LNCaP clone FGC (cell line): ENCODE results near the gene HUNK.

Experiments
- DNase-seq: peaks from one replicate; pipeline ENCODE4 v3.0.0-alpha.2; 2011; ENCODE audit warnings: low read depth
- H3K4me3 ChIP-seq: 2 replicates; pipeline ENCODE4 v1.5.1; 2011; ENCODE audit warnings: mild to moderate bottlenecking, low read depth, low read length, control low read depth
- TF ChIP-seq, protein P1 (sequence below): IDR thresholded peaks from 2 replicates; pipeline ENCODE4 v1.5.1; 2012; ENCODE audit warnings: mild to moderate bottlenecking; ENCODE audit not compliant: control insufficient read depth, insufficient read depth; ENCODE audit errors: extremely low read depth

The HUNK gene

DNA sequence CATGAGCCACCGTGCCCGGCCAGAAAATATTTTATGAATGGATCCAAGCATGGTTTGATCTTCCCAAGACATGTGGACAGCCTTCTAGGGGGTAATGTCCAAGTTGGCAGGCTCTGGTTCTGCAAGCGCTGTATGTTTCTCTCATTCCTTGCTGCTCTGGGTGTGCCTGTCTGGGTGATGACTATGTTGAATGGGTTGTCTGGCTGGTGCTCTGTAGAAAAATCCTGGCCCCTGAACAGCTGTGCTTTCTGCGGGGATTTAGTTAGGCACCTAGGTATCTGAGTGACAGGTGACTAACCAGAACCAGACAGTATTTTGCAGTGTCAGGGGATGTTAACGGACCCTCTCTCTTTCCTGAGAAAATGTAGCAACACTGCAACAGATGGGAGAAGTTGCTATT lies 14.1 kb downstream of the HUNK start:
- H3K4me3 ChIP-seq, result no peak overlapping the region
- TF ChIP-seq, protein P1, sequence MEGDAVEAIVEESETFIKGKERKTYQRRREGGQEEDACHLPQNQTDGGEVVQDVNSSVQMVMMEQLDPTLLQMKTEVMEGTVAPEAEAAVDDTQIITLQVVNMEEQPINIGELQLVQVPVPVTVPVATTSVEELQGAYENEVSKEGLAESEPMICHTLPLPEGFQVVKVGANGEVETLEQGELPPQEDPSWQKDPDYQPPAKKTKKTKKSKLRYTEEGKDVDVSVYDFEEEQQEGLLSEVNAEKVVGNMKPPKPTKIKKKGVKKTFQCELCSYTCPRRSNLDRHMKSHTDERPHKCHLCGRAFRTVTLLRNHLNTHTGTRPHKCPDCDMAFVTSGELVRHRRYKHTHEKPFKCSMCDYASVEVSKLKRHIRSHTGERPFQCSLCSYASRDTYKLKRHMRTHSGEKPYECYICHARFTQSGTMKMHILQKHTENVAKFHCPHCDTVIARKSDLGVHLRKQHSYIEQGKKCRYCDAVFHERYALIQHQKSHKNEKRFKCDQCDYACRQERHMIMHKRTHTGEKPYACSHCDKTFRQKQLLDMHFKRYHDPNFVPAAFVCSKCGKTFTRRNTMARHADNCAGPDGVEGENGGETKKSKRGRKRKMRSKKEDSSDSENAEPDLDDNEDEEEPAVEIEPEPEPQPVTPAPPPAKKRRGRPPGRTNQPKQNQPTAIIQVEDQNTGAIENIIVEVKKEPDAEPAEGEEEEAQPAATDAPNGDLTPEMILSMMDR, result no peak
- DNase-seq, result no peak

DNA sequence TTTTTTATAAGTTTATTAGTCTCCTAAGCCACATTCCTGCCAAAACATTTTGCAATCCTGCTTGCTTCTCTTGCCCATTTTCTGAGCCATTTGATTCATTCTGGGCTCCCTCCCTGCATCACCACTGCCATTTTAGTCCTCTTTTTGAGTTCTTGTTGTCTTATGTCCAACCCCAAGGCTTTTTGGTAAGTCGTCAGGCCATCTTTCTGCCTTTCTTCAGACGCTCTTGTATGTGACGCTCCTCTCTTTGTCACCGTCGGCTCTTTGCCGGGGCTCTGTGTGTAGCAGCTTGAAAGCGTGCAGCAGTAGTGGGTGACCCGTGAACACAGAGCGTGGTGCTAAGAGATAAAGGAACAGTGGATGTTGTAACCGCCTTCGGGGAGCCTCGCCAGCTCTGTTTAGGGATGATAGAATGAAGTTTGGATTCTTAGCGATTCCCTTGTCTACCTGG lies 14.6 kb downstream of the HUNK start:
- no peak for DNase-seq
- TF ChIP-seq, protein P1, result no peak

DNA sequence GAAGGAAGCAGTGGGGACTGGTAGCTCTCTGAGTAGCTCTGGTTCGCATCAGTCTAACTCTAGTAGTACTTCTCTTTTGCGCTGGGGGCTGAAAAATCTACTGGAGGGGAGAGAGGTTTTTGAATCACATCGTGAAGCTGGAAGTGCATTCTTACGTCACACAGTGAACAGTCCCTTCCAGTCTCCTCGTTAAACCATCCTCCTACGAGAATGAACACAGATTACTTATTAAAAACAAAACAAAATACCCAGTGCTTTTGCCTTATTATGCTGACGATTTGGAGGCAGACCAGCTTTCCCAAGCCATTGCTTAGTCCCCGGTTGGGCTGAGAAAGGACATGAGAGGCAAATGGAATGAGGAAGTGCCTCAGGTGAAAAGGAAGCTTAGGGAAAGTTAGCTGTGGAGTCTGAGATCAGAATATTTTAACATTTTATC lies 16.1 kb downstream of the HUNK start:
- no peak overlapping the region for H3K4me3 ChIP-seq
- TF ChIP-seq, protein P1, result no peak
- peak; percentile 22 for DNase-seq

More for the DNA sequence above, 14.6 kb downstream of the HUNK start:
- H3K4me3 ChIP-seq, result no peak overlapping the region

DNA sequence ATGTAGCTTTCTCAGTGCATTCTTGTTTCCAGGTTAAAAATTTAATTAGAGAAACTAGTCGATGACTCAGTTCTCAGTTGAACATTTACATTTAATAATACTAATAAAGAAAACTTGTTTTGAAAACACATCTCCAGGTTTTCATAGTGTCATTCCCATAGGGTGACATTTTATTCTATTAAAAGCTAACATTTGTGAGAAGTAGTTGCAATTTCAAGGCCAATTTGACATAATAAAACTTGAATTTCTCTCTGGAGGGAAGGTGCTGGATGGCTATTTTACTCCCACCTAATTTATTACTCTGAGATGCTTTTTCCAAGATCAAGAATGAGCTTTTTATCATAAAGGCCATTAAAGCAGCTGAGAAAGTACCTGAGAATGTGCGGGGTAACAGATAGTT lies 16.6 kb downstream of the HUNK start:
- H3K4me3 ChIP-seq, result no peak overlapping the region
- TF ChIP-seq, protein P1, result no peak

DNA sequence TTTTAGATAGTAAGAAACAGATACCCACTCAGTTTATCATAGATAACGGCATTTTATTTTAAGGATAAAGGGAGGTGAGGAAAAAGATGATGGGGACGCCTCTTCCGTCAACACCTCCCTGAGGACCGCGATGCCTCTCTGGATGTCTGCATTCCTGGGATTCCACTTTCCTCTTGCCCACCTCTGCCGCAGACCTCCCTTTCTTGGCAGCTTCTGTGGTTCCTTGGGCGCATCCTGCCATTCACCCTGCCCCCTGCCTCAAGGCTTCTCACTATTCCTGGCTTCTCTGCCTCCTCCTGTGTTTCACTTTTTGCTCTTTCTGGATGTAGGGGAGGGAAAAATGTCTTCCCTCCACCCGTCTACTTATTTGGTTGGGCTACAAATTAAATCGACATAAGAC lies 19.9 kb downstream of the HUNK start:
- TF ChIP-seq, protein P1, result no peak
- no peak for DNase-seq
- H3K4me3 ChIP-seq, result no peak overlapping the region

More for the DNA sequence above, 16.6 kb downstream of the HUNK start:
- no peak for DNase-seq

DNA sequence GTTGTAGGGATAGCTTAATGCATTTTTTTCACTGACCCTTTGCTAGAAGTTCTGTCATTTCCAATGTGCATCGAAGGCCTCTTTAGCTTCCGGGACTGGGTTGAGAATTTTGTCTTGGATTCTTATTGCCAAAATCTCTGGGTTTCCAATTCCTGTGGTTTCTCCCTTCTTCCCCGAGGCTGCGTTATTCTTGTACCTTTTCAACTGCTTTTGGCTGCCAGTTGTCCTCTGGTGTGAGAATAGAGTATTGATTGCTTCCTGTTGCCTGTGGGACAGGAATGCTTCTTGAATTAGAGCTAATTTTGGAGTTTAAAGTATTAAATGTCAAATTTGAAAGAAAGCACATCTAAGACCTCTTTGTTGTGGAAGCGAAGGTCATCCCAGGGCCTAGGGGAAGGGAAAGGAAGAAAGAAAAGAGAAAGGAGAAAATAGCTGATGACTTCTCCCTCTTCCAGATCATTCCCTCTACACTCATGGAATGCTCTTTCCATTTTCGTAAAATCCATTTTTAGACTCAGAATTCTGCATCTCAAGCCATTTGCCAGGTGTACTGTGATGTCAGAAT lies 21.1 kb downstream of the HUNK start:
- TF ChIP-seq, protein P1, result no peak
- no peak overlapping the region for H3K4me3 ChIP-seq
- no peak for DNase-seq

DNA sequence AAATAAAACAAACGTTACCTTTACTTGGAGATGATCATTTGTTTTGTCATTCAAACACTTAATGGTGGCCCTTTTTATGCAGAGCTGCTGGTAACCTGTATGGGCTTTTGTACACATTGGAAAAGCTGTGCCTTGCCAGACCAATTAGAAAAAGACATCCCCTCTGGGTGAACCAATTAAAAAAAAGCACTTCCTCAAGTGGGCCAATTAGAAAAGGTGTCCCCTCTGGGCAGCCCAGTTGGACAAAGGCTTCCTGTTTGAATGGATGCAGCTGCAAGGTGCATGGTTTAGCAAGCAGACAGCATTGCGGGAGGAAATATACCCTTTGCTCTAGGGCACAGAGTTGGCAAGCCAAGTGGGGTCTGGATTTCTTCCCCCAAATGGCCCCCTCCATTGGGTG lies 21.6 kb downstream of the HUNK start:
- H3K4me3 ChIP-seq, result no peak overlapping the region
- TF ChIP-seq, protein P1, result no peak

More for the DNA sequence above, 21.6 kb downstream of the HUNK start:
- no peak for DNase-seq
